Measurements from ENCODE around the gene TUBG1. TPM values are rescaled to one million over a fixed set of nuclear protein-coding genes. Genes with fewer than 3 reads are reported as not detected.
"Not testable (repeated sequence)": the region's sequence is repeated elsewhere in the genome, so short reads cannot be mapped to it uniquely, and the experiment has no call there.

Gene TUBG1
- total RNA-seq, 2 donors from 2014 or later: 24.3 to 39.7 TPM

- ATAC-seq: no peak
- DNase-seq: no peak
- intact Hi-C loops (cut with DNase I, micrococcal nuclease): no loop called here
Measured at GRCh38 chr17:42613699-42614295, 4.3 kb downstream of the TUBG1 start.

DNA sequence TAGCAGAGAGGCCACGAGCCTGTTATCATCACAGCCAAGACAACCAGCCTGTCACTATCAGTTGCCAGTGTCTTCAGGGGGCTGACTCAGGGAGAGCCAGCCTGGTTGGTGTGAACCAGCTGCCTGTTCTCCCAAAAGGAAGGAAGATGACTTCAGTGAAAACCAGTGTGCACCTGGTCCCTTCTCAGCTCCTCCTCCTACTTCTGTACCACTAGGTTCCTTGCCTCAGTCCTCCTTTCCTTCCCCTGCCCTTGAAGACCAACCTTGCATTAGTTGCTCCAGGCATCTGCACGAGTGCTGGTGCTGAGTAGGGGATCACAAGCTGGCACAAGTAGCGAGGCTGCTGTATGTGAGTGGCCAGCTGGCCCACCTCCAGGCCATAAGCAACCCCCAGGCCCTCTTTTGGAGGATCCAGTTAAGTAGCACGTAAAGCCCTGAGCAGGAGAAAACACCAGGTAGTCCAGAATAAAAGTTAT lies 8.5 kb downstream of the TUBG1 start:
- ATAC-seq: no peak
- intact Hi-C loops (cut with DNase I, micrococcal nuclease): no loop called here
- DNase-seq: peak in 1 of 2 donors; percentile 33

GRCh38 chr17:42618442-42619150 lies 9.1 kb downstream of the TUBG1 start:
- intact Hi-C loops (cut with DNase I, micrococcal nuclease): no loop called here
- DNase-seq (peak; percentile 51 to 78), ATAC-seq (peak; percentile 93)

- DNase-seq; intact Hi-C loops (cut with DNase I, micrococcal nuclease); ATAC-seq: not testable (repeated sequence)
Measured at GRCh38 chr17:42621987-42622386, 12.5 kb downstream of the TUBG1 start.

DNA sequence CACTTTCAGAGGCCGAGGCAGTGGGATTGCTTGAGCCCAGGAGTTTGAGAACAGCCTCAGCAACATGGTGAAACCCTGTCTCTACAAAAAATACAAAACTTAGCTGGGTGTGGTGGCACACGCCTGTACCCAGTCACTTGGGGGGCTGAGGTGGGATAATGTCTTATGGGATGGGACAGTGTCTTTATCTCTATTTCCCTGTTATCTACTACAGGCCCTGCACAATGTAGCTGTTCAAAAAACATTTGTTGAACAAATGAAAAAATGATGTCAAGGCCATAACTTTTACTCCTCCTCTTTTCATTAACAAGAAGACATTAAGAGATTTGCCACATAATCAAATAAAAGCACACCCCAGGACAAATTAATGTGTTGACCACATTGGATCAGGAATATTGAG lies 13.8 kb downstream of the TUBG1 start:
- ATAC-seq (no peak), DNase-seq (no peak)
- intact Hi-C loops (cut with DNase I, micrococcal nuclease): no loop called here

GRCh38 chr17:42623732-42624596 lies 14.5 kb downstream of the TUBG1 start:
- intact Hi-C loops (cut with DNase I, micrococcal nuclease): no loop called here
- peak; percentile 98 for ATAC-seq
- DNase-seq: peak; percentile 18 to 71

GRCh38 chr17:42627032-42627764 lies 17.7 kb downstream of the TUBG1 start:
- intact Hi-C loops (cut with DNase I, micrococcal nuclease); ATAC-seq: not testable (repeated sequence)

DNA sequence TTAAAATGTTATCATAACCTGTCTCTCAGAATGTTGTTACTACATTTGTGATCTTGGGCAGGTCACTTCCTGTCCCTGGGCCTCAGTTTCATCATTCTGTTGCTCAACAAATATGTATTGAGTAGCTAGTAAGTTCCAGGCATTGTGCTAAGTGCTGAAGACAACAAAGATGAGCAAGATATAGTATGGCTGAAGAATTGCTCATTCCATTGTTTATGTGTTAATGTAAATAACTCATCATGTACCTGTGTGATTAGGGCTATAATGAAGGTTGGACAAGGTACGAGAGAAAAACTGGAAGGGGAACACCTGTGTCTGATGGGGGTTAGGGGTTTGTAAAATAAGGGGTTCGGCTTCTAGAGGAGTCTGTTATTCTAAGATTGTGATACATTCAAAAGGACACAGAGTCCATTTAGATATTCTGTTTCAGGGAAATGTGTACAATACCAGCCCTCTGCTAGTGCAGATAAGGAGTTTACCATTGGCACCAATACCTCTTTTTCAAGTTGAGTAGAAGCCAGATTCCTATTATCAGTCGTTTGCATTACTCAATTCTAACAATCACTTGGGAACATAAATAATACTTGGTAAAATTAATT lies 20.0 kb downstream of the TUBG1 start:
- DNase-seq (no peak), ATAC-seq (no peak)
- intact Hi-C loops (cut with DNase I, micrococcal nuclease): no loop called here

More at GRCh38 chr17:42627032-42627764, 17.7 kb downstream of the TUBG1 start:
- not testable (repeated sequence) for DNase-seq

GRCh38 chr17:42632949-42633444 lies 23.5 kb downstream of the TUBG1 start:
- DNase-seq (no peak), ATAC-seq (peak; percentile 74)
- intact Hi-C loops (cut with DNase I, micrococcal nuclease): no loop called here

- ATAC-seq: no peak
- DNase-seq: no peak
- intact Hi-C loops (cut with DNase I, micrococcal nuclease): no loop called here
Measured at GRCh38 chr17:42639525-42640113, 30.1 kb downstream of the TUBG1 start.

DNA sequence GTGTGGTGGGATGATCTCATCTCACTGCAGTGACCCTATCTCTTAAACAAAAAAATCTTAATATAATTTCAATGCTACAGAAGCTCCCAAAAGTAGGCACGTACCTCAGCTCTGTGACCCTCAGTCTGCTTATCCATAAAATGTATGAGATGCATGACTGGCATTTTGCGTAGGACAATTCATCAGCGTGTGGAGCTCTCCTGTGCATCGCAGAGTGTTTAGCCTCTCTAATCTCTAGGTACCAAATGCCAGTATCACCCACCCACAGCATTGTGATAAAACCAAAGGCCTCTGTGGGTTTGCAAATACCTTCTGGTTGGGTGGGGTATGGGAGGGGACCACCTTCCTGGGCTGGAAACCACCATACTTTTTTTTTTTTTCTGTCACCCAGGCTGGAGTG lies 30.6 kb downstream of the TUBG1 start:
- DNase-seq: no peak
- ATAC-seq: no peak
- intact Hi-C loops (cut with DNase I, micrococcal nuclease): no loop called here

DNA sequence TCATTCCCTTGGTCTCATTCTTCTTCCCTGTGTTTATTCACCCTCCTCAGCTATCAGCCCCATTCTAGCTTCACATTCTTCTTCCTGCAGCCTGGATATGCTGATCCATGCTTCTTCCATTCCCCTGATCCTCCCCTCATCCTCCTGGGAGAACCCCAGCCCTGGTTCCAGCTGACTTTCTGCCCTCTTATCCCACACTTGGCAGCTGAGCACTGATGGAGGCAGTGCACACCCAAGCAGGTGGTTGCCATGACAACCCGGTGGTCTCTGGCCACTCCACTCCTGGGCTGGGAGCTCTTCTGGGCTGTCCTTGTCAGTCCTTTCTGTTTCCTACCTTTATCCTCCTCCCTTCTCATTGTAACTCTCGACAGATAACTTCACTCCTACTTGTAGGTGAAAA lies 32.9 kb downstream of the TUBG1 start:
- intact Hi-C loops (cut with DNase I, micrococcal nuclease): no loop called here
- DNase-seq: no peak
- no peak for ATAC-seq

DNA sequence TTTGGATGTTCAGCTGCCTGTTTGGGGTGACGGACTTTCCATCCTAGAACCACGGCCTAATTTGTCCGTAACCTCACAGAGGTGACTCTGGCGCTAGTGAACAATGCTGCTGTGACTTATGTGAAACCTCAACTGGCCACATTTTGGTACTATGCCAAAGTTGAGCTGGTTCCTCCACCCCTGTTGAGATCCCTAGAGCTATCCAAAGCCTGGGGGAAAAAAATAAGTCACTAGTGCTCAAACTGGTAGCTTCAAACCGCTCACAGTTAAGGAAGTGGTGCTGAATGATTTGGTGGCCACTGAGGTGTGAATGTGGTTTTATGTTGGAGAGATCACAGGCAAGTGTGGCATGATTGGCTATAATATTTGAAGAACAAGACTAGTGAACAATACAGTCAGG lies 38.3 kb downstream of the TUBG1 start:
- DNase-seq (no peak), ATAC-seq (no peak)
- intact Hi-C loops (cut with DNase I, micrococcal nuclease): no loop called here

GRCh38 chr17:42651392-42651791 lies 41.9 kb downstream of the TUBG1 start:
- DNase-seq: no peak
- ATAC-seq: no peak
- intact Hi-C loops (cut with DNase I, micrococcal nuclease): no loop called here

GRCh38 chr17:42653179-42654124 lies 44.0 kb downstream of the TUBG1 start:
- ATAC-seq (peak; percentile 28), DNase-seq (no peak)
- intact Hi-C loops (cut with DNase I, micrococcal nuclease): no loop called here

GRCh38 chr17:42655528-42655927 lies 46.0 kb downstream of the TUBG1 start:
- no peak for ATAC-seq
- no peak for DNase-seq
- intact Hi-C loops (cut with DNase I, micrococcal nuclease): no loop called here
